ENCODE results near the gene FGF18.

DNA sequence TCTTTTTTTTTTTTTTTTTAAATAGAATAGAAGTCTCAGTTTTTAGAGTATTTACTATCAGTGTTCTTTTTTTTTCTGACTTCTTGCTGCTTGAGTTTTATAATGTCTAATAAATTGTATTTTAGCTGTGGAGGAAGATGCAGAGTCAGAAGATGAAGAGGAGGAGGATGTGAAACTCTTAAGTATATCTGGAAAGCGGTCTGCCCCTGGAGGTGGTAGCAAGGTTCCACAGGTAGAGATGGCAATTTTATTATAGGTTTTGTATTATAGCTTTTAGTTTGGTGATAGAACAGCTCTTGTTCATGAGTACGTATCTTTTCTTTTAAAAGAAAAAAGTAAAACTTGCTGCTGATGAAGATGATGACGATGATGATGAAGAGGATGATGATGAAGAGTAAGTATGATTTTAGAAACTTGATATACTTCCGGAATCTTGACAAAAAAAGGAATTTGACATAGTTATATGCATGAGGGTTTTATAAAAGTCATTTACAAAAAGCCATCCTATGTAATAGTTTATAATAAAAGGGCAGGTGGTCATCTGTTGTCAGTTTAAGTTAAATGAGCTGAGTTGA, 26.8 kb upstream of the FGF18 start:
- TF ChIP-seq CTCF (IDR thresholded peaks at IDR 0.05) (no peak), POLR2A (IDR thresholded peaks at IDR 0.05) (no peak)
